Stimulated activated CD8-positive, alpha-beta memory T cell treated with anti-CD3 and anti-CD28 coated beads, Interleukin-2, amount 100 ng/mL, for 48 hours (primary cell): Measurements from ENCODE around the gene IL25.
"Not testable (repeated sequence)": the region's sequence is repeated elsewhere in the genome, so short reads cannot be mapped to it uniquely, and the experiment has no call there.

Source experiments
- DNase-seq, 2 donors: peaks; one replicate each; pipeline ENCODE4 v3.0.0-alpha.2; 2020; ENCODE audit warnings: low read depth in 2 of 2

Gene IL25

DNA sequence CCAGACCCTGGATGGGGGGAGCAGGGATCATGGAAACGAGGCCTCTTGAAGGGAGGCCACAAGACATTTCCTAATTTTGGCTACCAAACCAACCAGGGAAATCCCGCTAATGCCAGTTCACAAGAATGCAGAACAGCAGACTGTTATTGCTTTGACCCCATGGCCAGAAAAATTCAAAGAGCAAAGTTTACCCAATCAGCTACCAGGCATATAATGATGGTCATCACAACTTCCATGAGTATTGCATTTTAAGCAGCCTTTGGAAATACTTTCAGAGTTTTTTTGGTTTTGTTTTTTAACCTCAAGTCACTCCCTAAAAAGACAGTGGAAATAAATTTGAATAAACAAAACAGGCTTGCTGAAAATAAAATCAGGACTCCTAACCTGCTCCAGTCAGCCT, at the start of gene IL25:
TSS of gene IL25 (plus strand) at position 301 of the 400 bp plus-strand sequence.
- no peak for DNase-seq

- DNase-seq: no peak
Observed at GRCh38 chr14:23323838-23324454, 48.7 kb upstream of the IL25 start.

GRCh38 chr14:23324455-23324846, 48.2 kb upstream of the IL25 start:
- no peak for DNase-seq

DNA sequence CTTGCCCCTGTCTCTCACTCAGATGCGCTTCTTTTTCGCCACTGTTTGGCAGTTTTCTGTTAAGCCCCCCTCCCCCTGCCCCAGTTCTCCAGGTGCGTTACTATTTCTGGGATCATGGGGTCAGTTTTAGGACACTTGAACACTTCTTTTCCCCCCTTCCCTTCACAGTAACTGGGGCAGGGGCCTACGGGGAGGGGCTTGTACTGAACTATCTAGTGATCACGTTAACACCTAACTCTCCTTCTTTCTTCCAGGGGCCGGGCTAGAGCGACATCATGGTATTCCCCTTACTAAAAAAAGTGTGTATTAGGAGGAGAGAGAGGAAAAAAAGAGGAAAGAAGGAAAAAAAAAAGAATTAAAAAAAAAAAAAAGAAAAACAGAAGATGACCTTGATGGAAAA, 47.6 kb upstream of the IL25 start:
- no peak for DNase-seq

DNA sequence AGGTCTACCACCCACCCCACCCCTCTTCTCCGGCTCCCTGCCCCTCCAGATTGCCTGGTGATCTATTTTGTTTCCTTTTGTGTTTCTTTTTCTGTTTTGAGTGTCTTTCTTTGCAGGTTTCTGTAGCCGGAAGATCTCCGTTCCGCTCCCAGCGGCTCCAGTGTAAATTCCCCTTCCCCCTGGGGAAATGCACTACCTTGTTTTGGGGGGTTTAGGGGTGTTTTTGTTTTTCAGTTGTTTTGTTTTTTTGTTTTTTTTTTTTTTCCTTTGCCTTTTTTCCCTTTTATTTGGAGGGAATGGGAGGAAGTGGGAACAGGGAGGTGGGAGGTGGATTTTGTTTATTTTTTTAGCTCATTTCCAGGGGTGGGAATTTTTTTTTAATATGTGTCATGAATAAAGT, 46.9 kb upstream of the IL25 start:
- DNase-seq: not testable (repeated sequence)

DNA sequence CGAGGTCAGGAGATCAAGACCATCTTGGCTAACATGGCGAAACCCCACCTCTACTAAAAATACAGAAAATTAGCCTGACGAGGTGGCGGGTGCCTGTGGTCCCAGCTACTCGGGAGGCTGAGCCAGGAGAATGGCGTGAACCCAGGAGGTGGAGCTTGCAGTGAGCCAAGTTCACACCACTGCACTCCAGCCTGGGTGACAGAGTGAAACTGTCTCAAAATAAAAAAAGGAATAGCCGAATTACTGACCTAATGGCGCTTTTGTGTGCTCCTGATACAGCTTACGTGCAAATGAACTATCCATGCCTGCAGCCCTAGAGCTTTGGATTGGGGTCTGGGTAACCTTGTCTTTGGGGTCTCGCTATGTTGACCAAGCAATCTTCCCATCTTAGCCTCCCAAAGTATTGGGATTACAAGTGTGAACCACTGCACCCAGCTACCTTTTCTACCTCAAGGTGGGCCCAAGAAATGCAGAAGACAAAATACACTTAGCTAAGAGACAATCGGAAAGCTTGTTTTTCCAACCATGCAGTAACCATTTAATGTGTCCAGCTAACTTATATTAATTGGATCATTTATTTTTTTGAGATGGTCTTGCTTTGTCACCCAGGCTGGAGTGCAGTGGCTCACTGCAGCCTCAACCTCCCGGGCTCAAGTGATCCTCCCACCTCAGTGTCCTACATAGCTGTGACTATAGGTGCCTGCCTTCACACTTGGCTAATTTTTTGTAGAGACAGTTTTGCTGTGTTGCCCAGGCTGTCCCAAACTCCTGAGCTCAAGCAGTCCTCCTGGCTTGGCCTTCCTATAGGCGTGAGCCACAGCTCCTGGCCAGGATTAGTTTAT, 45.9 kb upstream of the IL25 start:
- no peak for DNase-seq

DNA sequence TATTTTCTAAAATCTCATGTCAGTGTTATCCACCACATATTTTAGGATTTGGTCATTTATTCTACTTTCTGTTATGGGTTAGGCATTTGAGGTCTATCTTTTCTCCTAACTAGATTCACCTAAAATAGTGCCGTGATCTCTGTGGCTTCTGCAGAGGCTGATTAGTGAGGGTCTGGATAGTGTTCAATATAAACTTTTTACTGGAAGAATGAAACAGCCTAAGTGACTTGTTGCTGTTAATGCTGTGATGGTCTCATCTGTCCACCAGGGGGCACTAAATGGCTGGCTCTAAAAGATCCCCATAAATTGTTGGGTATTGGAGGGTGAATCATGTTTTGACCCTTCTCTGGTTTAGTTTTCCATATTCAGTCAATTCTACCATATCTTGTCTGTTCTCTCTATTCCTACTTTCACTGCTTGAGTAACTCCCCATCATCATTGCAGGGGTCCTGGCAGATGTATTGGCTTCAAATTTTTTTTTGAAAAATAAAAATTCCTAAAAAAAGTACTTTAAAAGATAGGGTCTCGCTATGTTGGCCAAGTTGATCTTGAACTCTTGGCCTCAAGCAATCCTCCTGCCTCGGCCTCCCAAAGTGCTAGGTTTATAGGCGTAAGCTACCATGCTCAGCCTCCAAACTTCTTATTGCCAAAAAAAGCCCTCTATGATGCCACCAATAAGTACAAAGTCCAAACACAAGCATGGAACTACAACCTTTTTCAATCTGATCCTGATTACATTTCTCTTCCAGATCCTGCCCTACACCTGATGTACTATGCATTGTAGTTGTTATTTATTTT, 44.5 kb upstream of the IL25 start:
- peak; percentile 30 to 46 for DNase-seq

DNA sequence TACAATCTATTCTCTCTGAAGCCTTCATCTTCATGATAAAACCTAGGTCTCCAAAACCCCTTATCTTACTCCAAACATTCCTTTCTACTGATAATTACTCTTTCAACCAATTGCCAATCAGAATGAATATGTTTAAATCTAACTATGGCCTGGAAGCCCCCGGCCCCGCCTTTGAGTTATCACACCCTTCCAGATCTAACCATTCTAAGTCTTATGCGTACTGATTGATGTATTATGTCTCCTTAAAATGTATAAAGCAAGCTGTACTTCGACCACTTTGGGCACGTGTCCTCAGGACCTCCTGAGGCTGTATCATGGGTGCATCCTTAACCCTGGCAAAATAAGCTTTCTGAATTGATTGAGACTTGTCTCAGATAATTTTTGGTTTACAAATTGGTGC, 37.0 kb upstream of the IL25 start:
- no peak for DNase-seq

DNA sequence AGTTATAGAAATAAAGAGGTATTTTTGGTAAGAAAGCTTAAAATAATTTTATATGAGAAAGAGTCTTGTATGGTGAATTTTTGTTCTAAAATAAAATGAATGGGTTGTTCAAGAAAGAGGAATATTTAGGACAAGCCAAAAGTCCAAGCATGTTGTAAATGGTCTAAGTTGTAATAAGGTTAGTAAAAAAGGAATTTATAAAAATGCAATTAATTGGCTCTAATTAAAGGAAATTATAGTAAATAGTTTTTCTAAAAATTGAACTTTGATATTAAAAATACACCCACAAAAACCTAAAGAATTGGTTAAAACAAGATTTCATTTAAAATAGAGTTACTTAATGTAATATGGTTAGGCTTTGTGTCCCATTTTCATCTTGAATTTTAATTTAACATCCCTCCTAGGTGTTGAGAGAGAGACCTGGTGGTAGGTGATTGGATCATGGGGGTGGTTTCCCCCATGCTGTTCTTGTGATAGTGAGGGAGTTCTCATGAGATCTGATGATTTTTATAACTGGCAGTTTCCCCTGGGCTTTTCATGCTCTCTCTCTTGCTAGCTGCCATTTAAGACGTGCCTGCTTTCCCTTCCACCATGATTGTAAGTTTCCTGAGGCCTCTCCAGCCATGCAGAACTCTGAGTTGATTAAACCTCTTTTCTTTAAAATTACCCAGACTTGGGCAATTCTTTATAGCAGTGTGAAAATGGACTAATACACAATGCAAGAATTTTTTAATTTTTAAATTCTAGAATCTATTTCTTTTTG, 32.9 kb upstream of the IL25 start:
- no peak for DNase-seq

DNA sequence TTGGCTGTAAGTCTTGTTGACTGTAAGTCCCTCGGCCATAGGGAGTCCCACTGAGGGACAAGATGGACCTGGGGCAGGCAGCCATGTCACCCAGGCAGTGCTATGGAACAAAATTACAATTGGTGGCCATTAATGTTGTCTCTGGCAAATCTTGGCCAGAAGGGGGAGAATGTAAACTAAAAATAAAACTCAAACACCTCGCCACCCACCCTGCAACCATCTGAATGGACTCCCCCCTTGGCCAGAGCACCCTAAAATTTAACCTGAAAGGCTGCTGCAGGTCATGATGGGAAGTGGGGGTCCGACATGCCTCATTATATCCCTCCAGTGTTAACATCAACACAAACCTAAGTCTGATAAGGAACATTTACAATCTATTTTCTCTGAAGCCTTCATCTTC, 28.1 kb upstream of the IL25 start:
- no peak for DNase-seq

GRCh38 chr14:23345987-23346692, 26.5 kb upstream of the IL25 start:
- DNase-seq: no peak

GRCh38 chr14:23346693-23347405, 25.8 kb upstream of the IL25 start:
- DNase-seq: no peak

DNA sequence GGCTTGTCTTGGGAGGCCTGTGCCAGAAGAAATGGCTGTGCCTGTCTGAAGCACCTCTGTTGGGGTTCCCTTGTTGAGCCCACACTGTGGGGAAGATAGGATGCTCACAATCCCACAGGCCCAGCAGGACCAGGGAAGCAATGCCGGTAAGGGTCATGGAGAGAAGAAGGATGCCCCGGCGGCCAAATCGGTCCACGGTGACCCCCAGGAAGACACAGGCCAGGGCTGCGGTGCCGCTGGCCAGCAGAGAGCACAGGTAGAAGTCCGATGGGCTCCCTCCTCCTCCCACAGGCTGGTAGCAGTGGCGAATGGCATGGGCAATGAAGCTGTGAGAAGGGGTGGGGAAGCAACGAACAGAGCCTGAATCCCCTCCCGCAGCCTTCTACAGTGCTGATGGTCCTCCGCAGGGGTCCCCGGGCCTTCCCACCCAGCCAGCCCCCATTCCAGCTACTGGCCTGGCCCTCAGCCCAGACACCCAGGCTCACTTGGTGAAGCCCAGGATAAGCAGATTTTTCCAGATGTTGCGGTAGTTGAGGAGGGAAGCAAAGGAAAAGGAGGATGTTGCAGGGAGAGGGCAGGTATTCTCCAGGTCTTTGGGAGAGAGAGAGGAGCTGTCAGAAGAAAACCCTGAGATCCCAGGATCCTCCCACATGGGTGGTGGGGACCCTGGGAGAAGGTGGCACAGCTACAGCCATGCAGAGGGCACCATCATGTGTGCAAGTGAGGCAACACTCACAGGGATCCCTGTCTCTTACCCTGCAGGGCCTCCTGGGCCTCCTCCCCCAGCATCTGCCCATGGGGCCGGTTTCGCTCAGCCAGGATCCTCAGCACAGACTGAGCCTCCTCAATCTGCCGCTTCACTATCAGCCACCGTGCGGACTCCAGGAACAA, 25.0 kb upstream of the IL25 start:
- DNase-seq: no peak

GRCh38 chr14:23348297-23348655, 24.3 kb upstream of the IL25 start:
- no peak for DNase-seq

- no peak for DNase-seq
Observed at GRCh38 chr14:23349156-23349845, 23.3 kb upstream of the IL25 start.

DNA sequence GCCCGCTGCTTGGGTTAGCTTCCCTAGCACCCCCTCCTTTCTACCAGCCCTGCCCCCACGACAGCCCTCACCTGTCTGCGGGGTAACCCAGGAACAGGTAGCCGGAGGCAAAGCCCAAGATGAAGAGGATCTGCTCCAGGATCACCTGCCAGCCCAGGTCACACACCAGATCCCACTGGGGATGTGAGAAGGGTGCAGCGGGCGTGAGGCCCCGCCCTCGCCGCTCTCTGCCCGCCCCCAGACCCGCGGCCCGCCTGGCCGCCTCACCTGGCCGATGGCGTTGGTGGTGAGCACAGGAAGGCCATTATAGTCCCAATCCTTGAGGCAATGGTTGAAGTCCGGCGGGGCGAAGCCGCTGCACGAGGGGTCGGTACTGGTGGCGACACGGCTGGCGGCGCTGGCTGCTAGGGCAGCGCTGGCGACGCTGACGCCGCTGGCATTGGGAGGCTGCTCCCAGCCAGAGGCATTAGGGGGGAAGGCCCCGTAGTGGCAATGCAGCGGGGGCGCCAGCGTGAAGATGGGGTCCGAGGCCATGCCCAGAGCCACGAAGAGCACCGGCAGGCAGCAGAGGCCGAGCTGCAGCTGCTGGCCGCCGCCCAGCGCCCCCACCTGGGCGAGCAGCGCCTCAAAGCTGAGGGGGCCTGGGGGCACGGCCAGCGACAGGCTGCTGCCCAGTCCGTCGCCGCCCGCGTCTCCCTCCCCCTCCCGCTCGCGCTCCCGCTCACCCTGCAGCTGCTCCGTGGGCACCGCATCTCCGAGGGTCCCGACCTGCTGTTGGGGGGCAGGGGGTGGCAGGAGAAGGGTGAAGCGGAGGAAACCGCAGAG, 20.7 kb upstream of the IL25 start:
- DNase-seq: no peak

DNA sequence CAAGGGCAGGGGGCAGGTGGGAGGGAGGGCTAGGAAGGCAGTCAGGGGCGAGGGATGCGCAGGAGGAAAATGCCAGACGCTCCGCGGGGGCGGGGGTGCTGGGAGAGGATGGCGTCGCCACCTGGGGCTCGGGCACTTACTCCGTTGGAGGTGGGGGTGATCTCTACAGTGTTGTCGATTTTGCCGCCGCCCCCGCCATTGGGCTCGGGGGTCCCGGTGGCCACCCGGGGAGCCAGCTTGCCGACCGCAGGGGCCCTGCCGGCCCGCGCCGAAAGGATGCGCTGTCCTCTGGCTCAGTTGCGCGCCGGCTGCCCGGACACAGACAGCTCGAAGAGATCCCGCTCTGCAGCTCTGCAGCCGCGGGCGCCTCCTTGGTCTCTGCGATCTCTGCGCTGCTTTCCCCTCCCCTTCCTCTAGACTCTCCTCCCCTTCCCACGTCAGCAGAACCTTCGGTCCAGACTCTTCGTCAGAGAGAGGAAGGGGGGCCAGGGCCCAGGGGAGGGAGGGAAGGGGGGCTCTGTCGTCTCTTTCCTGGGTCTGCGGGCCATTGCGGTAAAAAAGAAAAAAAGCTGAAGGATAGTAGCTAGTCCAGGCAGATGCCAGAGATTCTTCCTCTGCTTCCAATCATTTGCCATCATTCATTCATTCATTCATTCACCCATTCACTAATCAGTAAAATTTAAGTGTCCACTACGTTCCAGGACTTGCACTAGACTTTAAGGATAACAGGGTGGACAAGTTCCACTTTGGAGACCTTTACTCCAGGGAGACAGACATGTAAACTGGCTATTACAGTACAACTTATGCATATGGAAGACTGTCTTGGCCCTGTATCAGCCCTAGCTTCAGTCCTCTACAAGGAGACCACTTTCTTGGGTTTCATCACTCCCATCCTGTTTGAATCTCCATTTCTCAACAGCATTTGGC, 19.8 kb upstream of the IL25 start, which contains the start of gene SLC22A17:
TSS of gene SLC22A17 (minus strand) at position 382 of the 927 bp plus-strand sequence.
- DNase-seq: peak; percentile 12 to 23
